ENCODE measurements around the gene TRIM32.

Gene TRIM32

DNA sequence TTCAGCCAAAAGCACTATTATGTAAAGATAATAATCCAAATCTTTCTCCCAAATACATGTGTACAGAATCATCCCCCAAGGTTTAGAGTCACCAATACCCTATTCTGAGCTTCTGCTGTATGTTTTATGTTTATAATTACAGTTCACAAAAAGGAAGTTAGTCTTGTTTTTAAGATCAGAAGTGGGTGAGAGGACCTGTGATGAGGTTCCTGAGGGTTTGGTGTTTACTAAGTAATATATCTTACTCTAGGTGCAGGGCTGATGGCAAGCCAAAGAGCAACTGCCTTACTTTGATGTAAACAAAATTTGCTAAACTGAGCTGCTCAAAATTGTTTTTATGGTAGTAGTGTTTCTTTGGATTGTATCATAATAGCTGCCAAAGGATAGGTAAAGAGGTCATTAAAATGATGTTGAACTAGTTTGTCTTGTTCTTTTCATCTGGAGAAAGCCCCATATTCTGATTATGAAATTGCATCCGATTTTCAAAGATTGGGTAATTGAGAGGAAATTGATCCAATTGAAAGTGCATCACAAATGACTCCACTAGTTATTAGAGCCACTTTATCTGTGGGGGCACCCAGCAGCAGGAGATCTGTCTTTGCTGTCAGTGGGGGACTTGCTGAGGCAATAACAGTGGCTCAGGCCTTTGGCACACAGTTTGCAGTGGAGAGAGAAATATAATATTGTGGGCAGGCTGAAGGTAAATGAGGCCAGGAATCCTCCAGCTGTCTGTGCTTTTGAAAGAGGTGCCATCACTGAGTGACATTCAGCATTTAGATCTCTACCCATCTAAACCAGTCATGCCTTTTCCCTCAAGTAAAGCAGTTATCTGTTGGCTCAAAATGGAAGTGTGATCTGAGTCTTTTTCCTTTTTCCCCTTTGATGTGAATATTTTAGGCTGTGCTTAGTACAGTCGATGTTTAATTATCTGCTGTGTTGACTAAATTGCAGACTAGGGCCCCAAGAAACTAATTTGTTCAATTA is 14.1 kb downstream of the TRIM32 start:
- no peak for ATAC-seq
- TF ChIP-seq ISL1 (CRISPR knock-in tag; IDR thresholded peaks at IDR 0.05) = no peak
- no peak for TF ChIP-seq CSDC2 (CRISPR knock-in tag; IDR thresholded peaks at IDR 0.05)
- TF ChIP-seq RARB (CRISPR knock-in tag; IDR thresholded peaks at IDR 0.05) = no peak
- TF ChIP-seq, protein P1, sequence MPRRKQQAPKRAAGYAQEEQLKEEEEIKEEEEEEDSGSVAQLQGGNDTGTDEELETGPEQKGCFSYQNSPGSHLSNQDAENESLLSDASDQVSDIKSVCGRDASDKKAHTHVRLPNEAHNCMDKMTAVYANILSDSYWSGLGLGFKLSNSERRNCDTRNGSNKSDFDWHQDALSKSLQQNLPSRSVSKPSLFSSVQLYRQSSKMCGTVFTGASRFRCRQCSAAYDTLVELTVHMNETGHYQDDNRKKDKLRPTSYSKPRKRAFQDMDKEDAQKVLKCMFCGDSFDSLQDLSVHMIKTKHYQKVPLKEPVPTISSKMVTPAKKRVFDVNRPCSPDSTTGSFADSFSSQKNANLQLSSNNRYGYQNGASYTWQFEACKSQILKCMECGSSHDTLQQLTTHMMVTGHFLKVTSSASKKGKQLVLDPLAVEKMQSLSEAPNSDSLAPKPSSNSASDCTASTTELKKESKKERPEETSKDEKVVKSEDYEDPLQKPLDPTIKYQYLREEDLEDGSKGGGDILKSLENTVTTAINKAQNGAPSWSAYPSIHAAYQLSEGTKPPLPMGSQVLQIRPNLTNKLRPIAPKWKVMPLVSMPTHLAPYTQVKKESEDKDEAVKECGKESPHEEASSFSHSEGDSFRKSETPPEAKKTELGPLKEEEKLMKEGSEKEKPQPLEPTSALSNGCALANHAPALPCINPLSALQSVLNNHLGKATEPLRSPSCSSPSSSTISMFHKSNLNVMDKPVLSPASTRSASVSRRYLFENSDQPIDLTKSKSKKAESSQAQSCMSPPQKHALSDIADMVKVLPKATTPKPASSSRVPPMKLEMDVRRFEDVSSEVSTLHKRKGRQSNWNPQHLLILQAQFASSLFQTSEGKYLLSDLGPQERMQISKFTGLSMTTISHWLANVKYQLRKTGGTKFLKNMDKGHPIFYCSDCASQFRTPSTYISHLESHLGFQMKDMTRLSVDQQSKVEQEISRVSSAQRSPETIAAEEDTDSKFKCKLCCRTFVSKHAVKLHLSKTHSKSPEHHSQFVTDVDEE (CRISPR knock-in tag; IDR thresholded peaks at IDR 0.05) = no peak

DNA sequence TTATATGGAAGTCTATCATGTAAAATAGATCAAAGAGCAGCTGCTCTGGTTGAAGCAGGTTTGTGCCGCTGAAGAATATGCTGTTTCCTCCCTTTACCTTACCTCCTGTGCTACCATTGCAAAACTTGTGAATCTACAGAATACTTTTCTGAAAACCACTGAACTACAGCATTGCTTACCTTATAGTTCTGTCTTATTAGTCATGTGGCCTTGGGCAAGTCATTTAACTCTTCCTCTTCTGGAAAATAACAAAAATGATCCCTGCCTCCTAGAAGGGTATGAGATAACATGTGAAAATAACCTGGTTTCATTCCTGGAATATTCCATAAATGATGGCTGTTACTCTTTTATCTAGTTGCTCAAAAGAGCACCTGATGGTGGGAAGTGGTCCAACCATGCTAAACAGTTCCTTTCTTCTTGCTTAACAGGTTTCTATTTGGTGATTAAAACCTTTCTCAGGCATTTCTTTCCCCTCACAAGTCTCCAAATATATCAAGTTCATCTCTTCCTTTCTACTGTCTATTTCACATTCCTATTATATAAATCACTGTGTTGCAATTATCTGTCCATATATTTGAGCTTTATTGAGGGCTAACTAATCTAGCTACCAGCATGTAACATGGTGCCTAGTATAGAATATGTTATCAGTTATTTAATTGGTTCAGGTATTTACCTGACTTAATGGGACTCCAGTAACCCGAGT is 15.0 kb downstream of the TRIM32 start:
- no peak for ATAC-seq
- TF ChIP-seq, protein P2, sequence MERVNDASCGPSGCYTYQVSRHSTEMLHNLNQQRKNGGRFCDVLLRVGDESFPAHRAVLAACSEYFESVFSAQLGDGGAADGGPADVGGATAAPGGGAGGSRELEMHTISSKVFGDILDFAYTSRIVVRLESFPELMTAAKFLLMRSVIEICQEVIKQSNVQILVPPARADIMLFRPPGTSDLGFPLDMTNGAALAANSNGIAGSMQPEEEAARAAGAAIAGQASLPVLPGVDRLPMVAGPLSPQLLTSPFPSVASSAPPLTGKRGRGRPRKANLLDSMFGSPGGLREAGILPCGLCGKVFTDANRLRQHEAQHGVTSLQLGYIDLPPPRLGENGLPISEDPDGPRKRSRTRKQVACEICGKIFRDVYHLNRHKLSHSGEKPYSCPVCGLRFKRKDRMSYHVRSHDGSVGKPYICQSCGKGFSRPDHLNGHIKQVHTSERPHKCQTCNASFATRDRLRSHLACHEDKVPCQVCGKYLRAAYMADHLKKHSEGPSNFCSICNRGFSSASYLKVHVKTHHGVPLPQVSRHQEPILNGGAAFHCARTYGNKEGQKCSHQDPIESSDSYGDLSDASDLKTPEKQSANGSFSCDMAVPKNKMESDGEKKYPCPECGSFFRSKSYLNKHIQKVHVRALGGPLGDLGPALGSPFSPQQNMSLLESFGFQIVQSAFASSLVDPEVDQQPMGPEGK (CRISPR knock-in tag; IDR thresholded peaks at IDR 0.05; ENCODE audit: borderline replicate concordance) = no peak
- TF ChIP-seq ISL1 (CRISPR knock-in tag; IDR thresholded peaks at IDR 0.05) = no peak
- no peak for TF ChIP-seq ZFP3 (CRISPR knock-in tag; IDR thresholded peaks at IDR 0.05)
- TF ChIP-seq BACH2 (CRISPR knock-in tag; IDR thresholded peaks at IDR 0.05; ENCODE audit: borderline replicate concordance) = no peak
- TF ChIP-seq PPARA (CRISPR knock-in tag; IDR thresholded peaks at IDR 0.05; ENCODE audit: borderline replicate concordance) = no peak
- no peak for TF ChIP-seq RARB (CRISPR knock-in tag; IDR thresholded peaks at IDR 0.05)
- TF ChIP-seq, protein P1 (CRISPR knock-in tag; IDR thresholded peaks at IDR 0.05) = no peak
- TF ChIP-seq ESRRG (CRISPR knock-in tag; IDR thresholded peaks at IDR 0.05) = no peak
- no peak for TF ChIP-seq ZNF70 (CRISPR knock-in tag; IDR thresholded peaks at IDR 0.05)
- no peak for TF ChIP-seq ZC3H10 (CRISPR knock-in tag; IDR thresholded peaks at IDR 0.05)
- TF ChIP-seq, protein P3, sequence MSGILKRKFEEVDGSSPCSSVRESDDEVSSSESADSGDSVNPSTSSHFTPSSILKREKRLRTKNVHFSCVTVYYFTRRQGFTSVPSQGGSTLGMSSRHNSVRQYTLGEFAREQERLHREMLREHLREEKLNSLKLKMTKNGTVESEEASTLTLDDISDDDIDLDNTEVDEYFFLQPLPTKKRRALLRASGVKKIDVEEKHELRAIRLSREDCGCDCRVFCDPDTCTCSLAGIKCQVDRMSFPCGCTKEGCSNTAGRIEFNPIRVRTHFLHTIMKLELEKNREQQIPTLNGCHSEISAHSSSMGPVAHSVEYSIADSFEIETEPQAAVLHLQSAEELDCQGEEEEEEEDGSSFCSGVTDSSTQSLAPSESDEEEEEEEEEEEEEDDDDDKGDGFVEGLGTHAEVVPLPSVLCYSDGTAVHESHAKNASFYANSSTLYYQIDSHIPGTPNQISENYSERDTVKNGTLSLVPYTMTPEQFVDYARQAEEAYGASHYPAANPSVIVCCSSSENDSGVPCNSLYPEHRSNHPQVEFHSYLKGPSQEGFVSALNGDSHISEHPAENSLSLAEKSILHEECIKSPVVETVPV (CRISPR knock-in tag; IDR thresholded peaks at IDR 0.05) = no peak
- no peak for TF ChIP-seq TCF4 (CRISPR knock-in tag; IDR thresholded peaks at IDR 0.05; ENCODE audit: borderline replicate concordance)
- TF ChIP-seq, protein P4, sequence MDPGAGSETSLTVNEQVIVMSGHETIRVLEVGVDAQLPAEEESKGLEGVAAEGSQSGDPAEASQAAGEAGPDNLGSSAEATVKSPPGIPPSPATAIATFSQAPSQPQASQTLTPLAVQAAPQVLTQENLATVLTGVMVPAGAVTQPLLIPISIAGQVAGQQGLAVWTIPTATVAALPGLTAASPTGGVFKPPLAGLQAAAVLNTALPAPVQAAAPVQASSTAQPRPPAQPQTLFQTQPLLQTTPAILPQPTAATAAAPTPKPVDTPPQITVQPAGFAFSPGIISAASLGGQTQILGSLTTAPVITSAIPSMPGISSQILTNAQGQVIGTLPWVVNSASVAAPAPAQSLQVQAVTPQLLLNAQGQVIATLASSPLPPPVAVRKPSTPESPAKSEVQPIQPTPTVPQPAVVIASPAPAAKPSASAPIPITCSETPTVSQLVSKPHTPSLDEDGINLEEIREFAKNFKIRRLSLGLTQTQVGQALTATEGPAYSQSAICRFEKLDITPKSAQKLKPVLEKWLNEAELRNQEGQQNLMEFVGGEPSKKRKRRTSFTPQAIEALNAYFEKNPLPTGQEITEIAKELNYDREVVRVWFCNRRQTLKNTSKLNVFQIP (CRISPR knock-in tag; IDR thresholded peaks at IDR 0.05; ENCODE audit: borderline replicate concordance, low read depth) = no peak
- TF ChIP-seq ZNF565 (CRISPR knock-in tag; conservative IDR thresholded peaks at IDR 0.05; ENCODE audit: low read depth) = no peak
- TF ChIP-seq OSR1 (CRISPR knock-in tag; IDR thresholded peaks at IDR 0.05) = no peak

DNA sequence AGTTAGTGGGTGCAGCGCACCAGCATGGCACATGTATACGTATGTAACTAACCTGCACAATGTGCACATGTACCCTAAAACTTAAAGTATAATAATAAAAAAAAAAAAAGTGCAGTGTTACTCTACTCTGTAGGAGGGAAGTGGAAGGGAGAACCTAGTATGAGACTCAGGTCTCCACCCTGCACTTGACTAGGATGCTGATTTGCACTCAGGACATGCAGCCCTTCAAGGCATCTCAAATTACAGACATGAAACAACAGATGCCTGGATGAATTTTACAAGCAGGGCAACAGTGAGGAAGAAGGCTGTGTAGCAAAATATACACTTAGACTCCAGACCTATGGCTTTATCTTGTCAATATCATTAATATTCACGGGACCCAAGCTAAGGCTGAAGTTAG is 16.5 kb downstream of the TRIM32 start:
- ATAC-seq = no peak
- TF ChIP-seq OSR1 (CRISPR knock-in tag; IDR thresholded peaks at IDR 0.05) (no peak), ZC3H10 (CRISPR knock-in tag; IDR thresholded peaks at IDR 0.05) (no peak), PPARA (CRISPR knock-in tag; IDR thresholded peaks at IDR 0.05; ENCODE audit: borderline replicate concordance) (no peak), RARB (CRISPR knock-in tag; IDR thresholded peaks at IDR 0.05) (no peak), ZNF8 (CRISPR knock-in tag; IDR thresholded peaks at IDR 0.05) (no peak)
- TF ChIP-seq, protein P5, sequence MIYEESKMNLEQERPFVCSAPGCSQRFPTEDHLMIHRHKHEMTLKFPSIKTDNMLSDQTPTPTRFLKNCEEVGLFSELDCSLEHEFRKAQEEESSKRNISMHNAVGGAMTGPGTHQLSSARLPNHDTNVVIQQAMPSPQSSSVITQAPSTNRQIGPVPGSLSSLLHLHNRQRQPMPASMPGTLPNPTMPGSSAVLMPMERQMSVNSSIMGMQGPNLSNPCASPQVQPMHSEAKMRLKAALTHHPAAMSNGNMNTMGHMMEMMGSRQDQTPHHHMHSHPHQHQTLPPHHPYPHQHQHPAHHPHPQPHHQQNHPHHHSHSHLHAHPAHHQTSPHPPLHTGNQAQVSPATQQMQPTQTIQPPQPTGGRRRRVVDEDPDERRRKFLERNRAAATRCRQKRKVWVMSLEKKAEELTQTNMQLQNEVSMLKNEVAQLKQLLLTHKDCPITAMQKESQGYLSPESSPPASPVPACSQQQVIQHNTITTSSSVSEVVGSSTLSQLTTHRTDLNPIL (CRISPR knock-in tag; IDR thresholded peaks at IDR 0.05; ENCODE audit: low read depth) = no peak
- TF ChIP-seq, protein P1 (CRISPR knock-in tag; IDR thresholded peaks at IDR 0.05) = no peak

Measured in SK-N-SH treated with all-trans-retinoic acid at 6 μM for 48 hours (cell line).